HG03558 (cell line): ENCODE measurements around the gene MBD6.
A peak's percentile ranks its signal among the peaks of the same experiment; 100 is the strongest.
"Not testable (repeated sequence)": the region's sequence is repeated elsewhere in the genome, so short reads cannot be mapped to it uniquely, and the experiment has no call there.

Experiments
- ATAC-seq: cut with Tn5 transposase; IDR thresholded peaks from one replicate; pipeline ENCODE4 v1.9.1; 2021; ENCODE audit warnings: moderate number of reproducible peaks; ENCODE audit not compliant: unreplicated experiment; ENCODE audit errors: extremely low read depth

Gene MBD6

DNA sequence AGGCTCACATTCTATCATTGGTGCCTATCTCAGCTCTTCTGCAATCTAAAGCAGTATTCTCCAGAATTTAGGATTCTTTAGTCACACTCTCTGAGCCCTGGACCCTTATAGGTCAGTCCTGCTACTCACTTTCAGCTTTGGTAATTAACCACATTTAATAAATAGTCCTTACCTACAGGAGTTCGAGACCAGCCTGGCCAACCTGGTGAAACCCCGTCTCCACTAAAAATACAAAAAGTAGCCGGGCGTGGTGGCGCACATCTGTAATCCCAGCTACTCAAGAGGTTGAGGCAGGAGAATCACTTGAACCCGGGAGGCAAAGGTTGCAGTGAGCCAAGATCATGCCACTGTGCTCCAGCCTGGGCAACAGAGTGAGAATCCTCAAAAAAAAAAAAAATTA is 8.9 kb upstream of the MBD6 start:
- ATAC-seq: not testable (repeated sequence)

DNA sequence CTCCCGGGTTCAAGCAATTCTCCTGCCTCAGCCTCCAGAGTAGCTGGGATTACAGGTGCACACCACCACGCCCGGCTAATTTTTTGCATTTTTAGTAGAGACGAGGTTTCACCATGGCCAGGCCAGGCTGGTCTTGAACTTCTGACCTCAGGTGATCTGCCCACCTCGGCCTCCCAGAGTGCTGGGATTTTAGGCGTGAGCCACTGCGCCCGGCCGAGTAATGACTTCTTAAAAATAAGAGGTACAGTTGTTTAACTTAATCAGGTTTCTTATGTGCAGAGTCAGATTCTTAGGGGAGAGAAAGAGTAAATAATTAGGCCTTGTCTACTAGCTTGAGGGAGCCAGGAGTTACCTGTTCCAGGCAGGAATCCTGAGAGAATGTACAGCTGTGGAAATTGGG is 8.4 kb upstream of the MBD6 start:
- ATAC-seq: not testable (repeated sequence)

DNA sequence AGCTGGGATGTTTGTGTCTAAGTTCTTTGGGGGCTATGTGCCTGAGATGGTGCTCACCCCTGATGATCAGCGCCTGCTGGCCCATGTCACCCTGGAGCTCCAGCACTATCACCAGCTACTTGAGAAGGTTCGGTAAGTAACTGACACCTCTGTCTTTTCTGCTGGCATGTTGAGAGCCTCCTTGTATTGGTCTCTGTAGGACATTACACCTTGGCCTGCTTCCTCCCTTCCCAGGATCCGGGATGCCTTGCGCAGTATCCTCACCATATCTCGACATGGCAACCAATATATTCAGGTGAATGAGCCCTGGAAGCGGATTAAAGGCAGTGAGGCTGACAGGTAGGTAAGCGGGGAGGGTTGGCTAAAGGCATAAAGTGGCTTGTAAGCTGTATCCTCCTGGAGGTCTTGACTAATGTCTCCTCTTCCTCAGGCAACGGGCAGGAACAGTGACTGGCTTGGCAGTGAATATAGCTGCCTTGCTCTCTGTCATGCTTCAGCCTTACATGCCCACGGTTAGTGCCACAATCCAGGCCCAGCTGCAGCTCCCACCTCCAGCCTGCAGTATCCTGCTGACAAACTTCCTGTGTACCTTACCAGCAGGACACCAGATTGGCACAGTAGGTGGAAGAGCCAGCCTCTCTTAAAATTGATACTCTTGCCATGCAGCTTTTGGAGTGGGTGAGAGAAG is 7.8 kb upstream of the MBD6 start:
- no peak for ATAC-seq

DNA sequence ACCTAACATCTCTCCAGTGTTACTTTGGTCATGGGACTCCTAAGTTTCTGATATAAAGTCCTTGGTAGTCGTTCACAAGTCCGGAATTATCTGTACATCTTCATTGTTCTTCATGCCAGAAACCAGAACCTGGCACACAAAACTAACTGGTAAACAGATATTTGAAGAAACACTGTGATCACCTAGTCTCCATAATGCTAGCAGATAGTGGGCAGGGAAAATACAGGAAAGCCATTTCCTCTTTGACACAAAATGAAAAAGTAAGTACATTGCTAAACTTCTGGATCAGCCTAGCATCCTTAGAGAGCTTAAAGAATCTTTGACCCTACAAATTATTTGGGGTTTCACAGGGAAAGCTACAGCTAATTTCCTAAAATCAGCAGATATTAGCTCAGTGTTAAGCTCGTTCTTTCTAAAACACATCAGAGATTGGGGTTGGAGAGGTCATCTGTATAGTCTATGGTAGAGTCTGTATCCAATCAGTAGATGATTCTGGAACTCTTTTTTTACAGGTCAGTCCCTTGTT is 7.2 kb upstream of the MBD6 start:
- ATAC-seq: no peak

DNA sequence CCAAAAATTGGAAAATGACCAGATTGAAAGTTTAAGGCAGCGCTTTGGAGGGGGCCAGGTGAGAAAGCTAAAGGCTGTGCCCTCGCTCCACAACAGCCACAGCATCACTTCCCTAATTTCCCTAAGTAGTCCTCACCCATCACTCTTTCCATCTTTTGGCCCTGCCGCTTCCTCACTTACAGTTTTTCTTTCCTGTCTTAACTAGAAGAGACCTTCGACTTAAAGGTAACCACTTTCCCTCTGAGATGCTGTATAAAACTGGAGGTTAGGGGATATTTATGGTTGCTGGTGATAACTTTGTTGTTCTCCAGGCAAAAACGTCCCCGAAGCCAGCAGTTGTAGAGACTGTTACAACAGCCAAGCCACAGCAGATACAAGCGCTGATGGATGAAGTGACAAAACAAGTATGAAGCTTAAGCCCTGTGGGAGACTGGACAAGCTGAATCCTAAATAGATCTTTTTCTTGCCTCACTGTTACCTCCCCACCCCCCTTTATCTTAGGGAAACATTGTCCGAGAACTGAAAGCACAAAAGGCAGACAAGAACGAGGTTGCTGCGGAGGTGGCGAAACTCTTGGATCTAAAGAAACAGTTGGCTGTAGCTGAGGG is 6.6 kb upstream of the MBD6 start:
- ATAC-seq: no peak

DNA sequence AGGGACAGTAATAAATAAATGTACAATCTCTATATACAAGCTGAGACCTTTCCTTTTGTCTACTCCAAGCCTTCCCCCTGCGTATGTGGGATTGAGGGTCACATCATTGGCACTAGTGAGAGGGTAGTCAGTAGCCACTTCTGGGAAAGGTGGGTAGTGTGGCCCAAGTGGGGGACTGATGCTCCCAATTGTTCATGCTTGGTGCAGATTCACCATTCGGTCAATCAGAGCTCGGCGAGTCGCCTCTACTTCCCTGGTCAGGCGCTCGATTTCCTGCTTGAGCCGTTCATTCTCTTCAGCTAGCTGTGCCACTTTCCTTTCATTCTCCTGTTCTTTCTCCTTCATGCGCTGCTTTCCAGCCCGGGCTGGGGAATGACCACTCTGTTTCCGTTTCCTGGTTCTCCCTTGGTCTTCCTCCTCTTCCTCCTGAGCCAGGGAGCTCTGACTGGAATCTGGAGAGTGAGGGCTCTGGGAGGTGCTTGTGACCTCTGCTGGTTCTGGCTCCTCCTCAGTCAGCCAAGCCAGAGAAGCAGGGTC is 5.9 kb upstream of the MBD6 start:
- no peak for ATAC-seq

DNA sequence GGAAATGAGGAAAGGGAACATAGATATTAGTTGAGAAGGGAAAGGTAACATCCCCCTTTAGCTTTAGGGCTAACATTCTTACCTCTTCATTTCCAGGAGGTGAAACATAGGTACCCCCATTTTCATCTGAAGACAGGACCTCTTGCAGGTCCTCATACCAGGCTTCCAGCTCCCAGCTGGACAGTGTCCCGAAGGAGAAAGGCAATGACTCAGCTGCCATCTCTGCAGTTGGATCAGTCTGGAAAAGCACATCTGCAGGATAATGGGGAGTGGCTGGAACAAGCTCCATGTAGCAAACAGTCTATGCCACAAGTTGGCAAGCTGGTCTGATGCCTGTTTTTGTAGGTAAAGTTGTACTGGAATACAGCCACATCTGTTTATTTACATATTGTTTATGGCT is 5.4 kb upstream of the MBD6 start:
- no peak for ATAC-seq

DNA sequence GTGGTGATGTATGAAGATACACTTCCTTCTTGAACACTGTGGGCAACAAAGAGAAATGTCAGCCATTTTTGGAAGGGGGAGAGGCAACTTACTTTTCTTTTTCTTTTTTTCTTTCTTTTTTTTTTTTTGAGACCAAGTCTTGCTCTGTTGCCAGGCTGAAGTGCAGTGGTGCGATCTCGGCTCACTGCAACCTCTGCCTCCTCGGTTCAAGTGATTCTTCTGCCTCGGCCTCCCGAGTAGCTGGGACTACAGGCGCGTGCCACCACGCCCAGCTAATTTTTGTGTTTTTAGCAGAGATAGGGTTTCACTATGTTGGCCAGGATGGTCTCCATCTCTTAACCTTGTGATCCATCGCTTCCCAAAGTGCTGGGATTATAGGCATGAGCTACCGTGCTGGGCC is 4.9 kb upstream of the MBD6 start:
- not testable (repeated sequence) for ATAC-seq

DNA sequence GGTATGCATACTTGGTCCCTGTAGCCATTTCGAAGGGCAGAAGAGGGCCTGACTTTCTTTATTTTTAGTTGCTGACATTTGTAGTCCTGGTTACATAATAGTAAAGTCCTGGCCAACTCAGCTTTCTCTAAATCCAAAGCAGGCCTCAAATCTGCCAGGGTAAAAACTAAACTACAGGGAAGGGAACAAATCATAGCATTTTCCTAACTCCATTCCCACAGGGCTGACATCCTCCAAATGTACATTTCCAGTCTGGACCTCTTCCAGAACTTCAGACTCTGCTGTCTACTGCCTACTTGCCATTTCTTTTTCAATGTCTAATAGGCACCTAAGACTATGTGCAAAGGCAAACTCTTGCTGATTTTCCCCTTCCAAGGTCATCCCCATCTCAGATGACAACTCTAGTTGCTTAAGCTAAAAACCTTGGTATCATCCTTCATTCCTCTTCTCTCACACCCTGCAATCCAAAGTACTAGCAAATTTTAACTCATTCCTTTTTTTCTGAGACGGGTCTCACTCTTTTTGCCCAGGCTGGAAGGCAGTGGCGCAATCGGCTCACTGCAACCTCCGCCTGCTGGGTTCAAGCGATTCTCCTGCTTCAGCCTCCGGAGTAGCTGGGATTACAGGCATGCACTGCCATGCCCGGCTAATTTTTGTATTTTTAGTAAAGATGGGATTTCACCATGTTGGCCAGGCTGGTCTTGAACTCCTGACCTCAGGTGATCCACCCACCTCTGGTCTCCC is 4.3 kb upstream of the MBD6 start:
- ATAC-seq: no peak

DNA sequence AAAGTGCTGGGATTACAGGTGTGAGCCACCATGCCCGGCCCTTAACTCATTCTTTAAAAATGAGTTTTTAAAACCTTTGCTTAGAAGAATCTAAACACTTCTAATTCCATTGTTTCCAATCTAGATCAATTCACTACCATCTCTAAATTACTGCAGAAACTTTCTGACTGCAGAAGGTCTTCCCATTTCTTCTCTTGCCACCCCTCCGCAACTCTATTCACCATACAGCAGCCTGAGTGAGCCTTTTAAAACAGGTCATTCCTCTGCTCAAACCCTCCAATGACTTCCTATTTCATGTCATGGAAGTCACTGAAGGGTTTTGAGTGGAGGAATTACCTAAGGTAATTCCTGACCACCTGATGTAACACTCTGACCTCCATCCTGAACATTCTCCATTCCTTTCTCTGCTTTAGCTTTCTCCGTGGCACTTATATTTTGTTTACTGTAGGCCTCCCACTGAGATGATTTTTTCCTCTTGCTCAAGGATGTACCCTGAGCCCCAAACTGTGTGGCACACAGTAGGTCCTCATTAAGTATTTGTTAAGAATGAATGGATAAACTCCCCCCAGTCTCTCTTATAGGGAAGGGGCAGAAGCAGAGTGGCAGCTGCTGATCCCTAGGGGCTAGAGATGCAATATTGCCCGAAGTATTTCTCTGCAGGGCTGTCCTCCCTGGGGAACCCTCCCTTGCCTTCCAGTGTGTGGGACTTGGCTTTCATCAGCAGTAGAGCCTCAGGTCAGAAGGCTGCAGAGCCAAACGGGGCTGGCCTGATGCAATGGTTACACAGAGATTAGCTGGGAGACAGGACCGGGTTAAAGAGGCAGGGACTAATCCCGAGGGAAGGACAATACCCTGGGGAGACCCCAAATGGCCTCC is 3.5 kb upstream of the MBD6 start:
- no peak for ATAC-seq

DNA sequence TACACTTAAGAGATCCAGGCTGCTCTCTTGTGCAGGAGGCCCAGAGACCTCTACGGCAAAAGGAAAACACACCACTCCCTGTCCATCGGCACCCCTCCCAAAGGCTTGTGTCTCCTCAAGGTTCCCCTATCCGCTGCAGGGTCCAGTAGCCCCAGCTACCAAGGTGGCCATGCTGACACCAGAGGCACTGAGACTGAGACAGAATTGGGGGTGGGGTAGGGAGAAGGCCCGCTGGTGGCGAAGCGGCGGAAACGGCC is 2.9 kb upstream of the MBD6 start:
- no peak for ATAC-seq

DNA sequence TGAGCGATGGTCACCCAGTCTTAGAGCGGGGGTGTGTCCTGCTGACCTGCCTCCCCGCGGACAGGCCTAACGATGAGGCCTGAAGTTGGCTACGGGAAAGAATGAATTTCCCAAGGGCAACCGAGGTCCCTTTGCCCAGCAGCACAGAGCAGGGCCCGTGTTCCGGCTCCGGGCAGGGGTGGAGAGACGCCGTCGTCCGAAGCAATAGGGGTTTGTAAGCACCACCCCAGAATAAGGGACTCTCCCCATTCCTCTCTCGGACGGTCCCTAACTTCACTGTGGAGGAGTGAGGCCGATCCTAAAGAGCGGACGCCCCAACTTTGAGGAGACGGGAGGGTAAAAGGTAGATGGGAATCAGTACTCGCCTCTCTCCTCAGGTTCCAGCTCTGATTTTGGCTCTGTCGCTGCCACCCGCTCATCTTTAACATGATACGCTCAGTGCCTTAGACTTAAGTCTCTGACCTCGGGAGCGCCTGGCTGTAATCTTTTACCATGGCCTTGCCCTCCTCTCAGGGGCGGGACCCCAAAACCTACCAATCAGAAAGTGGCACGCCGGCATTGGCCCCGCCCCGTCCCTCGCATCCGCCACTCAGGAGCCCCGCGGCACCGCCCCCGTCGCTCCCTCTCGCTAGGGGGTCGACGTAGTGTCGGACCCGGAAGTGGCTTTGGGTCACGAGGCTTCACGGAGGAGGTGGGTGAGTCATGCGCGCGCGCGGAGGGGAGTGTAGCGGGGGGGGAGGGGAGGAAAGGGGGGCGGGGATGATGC is 2.4 kb upstream of the MBD6 start, which contains the start of gene DDIT3:
TSS of gene DDIT3 (minus strand) at position 462 of the 766 bp plus-strand sequence. CDS start 3,108 bp downstream, outside the sequence.
- peak; percentile 45 for ATAC-seq

DNA sequence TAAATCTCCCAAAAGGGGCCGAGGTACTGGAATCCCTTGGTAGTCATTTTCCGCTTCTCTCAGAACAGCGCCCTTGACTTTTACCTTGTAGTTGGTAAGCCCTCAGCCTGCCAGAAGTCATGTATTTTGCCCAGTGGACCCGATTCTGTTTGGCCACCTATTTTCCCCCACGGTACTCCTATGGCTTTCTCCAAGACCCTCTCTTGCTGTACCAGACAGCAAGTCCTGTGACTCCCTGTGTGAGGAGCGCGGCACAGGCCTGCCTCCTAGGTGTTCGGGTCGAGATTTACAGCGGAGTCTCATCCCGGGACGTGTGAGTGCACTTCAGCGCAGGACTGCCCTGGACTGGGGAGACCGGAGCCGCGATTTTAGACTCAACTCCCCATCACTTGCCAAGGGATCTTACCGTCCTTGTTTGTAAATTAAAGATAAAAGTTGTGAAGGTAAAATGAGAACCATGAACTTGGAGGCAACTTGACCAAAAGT is 1.1 kb upstream of the MBD6 start:
- no peak for ATAC-seq

DNA sequence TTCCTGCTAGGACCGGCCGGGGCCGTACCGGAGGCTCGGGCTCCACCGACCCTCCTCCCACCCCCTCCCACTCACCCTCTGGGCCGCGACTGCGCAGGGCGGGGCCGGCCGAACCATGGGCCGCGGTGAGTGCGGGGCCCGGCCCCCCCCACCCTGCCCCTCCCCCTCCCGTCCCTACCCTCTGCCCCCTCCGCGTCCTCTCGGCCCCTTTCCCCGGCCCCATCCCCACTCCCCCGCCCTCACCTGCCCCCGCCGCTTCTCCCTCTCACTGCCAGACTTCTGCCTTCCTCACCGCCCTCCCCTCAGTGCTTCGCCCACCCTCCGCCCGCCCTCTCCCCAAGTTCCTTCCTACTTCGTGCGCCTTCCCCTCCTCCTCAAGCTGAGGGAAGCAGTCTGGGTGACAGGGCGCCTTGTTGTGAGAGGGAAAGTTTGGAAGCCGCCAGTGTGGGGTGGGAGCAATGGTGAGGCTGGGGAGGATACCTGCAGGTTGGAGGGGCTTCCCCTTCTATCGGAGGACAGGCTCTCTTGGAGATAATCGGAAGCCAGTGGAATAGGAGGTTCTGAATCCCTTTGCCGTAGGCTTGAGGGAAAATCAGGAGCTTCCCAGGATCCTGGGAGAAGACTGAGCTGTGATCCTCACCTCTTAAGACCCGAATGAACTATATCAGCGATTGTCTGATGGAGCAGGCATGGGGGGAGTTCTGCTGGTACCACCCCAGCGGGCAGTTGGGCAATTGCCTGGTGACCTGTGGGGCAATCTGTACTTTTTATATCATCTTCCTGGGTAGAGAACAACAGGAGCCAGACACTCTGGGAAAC is 472 bp downstream of the MBD6 start:
- no peak for ATAC-seq

DNA sequence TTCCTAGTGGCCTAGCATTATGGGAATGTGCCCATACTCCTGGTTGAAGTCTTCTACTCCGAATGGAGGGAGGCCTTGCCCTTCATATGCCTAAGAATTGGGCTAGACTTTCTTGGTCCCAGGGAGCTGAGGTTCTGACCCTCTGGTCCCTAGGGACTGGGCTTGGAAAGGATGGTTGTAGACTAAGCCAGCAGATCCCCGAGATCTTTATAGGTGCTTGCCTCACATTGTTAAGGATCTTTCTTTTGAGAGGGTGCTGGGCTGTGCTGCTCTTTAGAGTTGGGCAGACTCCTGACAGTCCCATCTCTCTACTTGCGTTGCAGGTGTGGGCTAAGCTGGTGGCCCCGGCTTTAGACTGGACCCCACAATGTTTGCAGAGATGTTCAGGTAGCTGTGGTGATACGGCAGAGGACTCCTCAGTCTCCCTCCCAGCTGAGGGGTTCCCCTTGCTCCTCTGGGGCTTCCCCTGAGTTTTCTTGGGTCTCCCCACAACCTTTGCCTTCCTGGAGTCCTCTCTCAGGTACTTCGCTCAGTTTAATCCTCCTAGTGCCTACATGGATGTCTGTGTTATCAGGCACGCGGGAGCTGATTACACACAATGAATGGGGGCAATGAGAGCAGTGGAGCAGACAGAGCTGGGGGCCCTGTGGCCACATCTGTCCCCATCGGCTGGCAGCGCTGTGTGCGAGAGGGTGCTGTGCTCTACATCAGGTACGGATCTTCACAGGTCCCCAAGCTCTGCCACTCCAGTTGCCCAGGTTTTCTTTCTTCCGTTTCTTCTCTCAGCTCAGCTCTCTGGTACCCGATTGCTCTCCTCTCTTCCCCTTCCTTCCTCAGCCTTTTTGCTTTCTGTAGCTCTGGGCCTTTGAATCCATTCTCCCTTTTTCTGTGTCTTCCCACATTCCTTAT is 1.3 kb downstream of the MBD6 start:
- ATAC-seq: no peak

DNA sequence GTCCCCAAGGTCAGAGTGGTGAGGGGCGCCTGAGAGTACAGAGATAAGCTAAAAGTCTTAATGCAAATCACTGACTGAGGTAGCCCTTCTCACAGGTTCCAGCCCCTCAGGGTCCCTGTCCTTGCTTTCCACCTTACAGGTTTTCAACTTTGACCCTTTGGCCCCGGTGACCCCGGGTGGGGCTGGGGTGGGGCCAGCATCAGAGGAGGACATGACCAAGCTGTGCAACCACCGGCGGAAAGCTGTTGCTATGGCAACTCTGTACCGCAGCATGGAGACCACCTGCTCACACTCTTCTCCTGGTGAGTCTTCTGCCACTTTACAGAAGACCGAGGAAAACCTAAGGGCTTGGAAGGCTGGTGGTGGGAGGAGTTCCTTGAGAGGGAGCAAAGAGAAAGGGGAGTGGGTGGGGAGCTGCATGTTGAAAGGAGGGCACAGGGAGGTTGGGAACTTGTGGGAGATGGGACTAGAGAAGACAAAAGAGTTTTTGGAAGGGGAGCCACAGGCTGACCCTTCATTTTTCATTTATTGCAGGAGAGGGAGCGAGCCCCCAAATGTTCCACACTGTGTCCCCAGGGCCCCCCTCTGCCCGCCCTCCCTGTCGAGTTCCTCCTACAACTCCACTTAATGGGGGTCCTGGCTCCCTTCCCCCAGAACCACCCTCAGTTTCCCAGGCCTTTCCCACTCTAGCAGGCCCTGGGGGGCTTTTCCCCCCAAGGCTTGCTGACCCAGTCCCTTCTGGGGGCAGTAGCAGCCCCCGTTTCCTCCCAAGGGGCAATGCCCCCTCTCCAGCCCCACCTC is 2.4 kb downstream of the MBD6 start:
- ATAC-seq: no peak
